ENCODE data around the gene IL25. TPM values are rescaled to one million over a fixed set of nuclear protein-coding genes. Genes with fewer than 3 reads are reported as not detected.

IL25 gene
- total and polyA plus RNA-seq, 4 experiments from 2014 or later: not detected

DNA sequence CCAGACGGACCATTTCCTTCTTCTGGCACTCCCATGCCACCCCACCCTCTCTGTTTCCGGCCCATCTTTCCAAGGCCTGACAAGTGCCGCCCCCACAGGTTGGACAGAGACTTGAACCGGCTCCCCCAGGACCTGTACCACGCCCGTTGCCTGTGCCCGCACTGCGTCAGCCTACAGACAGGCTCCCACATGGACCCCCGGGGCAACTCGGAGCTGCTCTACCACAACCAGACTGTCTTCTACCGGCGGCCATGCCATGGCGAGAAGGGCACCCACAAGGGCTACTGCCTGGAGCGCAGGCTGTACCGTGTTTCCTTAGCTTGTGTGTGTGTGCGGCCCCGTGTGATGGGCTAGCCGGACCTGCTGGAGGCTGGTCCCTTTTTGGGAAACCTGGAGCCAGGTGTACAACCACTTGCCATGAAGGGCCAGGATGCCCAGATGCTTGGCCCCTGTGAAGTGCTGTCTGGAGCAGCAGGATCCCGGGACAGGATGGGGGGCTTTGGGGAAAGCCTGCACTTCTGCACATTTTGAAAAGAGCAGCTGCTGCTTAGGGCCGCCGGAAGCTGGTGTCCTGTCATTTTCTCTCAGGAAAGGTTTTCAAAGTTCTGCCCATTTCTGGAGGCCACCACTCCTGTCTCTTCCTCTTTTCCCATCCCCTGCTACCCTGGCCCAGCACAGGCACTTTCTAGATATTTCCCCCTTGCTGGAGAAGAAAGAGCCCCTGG lies 3.1 kb downstream of the IL25 start:
- no peak overlapping the region for H3K27ac Mint-ChIP-seq
- Histone ChIP-seq H3K27me3 (ENCODE audit: insufficient read depth, low read length) (no peaks in the 10 kb centered on the region), H3K4me1 (ENCODE audit: insufficient read depth, low read length) (no peaks in the 10 kb centered on the region), H3K4me3 (ENCODE audit: low read length in 2 of 2) (no peak overlapping the region), H3K9me3 (ENCODE audit: control insufficient read depth in 1 of 2, low read length in 2 of 2) (no peaks in the 10 kb centered on the region), H3K36me3 (ENCODE audit: insufficient read depth, low read length) (no peaks in the 10 kb centered on the region), H3K27ac (ENCODE audit: low read depth, low read length) (no peak overlapping the region)
- intact Hi-C loops (cut with micrococcal nuclease): no loop called here
- no peaks in the 10 kb centered on the region for H3K4me1 Mint-ChIP-seq
- no peaks in the 10 kb centered on the region for H3K36me3 Mint-ChIP-seq
- POLR2A ChIA-PET (ENCODE audit: partially characterized antibody): interaction anchor here (1.4 kb wide), 1 partner anchor 55 kb away, joined by 3 read pairs; the partner anchor contains the start of gene PABPN1
- H3K27me3 Mint-ChIP-seq: peaks cover 2 to 4% of the 10 kb centered on the region in 2 donors
- DNase-seq: no peak
- CTCF ChIA-PET (ENCODE audit: partially characterized antibody): interaction anchor here (1.0 to 1.7 kb wide), 2 partner anchors 30 to 255 kb away, joined by 3 to 4 read pairs; no protein-coding TSS in a partner anchor
- no peak overlapping the region for H3K4me3 Mint-ChIP-seq
- H3K9me3 Mint-ChIP-seq: no peaks in the 10 kb centered on the region

DNA sequence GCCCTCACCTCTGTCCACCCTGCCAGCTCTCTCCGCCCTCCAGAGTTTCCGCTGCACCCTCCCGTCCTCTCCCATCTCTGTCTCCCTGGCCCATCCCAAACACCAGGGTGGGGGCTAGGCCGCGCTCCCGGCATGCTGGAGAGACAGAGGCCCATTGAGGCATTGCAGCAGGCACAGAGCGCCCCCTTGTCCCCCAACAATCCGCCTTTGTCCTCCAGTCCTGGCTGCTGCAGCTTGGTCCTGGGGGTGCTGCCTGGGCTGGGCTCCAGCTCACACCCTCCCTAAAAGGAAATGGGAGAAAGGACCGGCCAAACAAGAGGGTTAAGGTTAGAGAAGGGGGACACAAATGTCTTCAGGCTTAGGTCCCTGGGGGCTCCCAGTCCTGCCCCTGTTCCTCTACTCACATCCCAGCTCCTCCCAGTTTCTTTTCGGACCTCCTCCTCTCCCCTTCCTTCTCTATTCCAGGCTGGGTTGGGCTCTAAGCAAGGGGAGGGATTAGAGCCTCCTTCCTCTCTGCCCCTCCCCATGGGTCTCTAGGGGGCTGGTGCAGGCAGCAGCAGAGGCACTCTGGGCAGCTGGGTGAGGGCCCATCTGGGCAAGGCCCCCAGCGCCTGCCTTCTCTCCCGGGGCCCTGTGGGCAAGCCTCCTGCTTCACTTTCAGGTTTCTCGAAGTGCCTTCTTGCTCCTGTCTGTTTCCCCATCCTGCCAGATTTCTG lies 4.0 kb downstream of the IL25 start, which contains the start of gene CMTM5:
TSS of gene CMTM5 (plus strand) at position 565 of the 716 bp plus-strand sequence. CDS start 206 bp downstream, outside the sequence.
- H3K4me3 Mint-ChIP-seq: no peak within 1 kb of the TSS
- no peak for DNase-seq
- peak within 1 kb of the TSS in 1 of 7 donors; percentile 55 for H3K27ac Mint-ChIP-seq
- H3K4me1 Mint-ChIP-seq: no peaks in the 10 kb centered on the region
- peaks cover 3 to 4% of the 10 kb centered on the region in 2 donors for H3K27me3 Mint-ChIP-seq
- intact Hi-C loops (cut with micrococcal nuclease): no loop called here
- ChIA-PET POLR2A (ENCODE audit: partially characterized antibody) (interaction anchor here (1.4 to 1.6 kb wide), 2 partner anchors 56 to 74 kb away, joined by 3 to 5 read pairs; partner anchors contain the start of genes PABPN1 and PPP1R3E), CTCF (ENCODE audit: partially characterized antibody) (interaction anchor here (0.8 to 1.7 kb wide), 4 partner anchors 50 to 257 kb away, joined by 3 to 4 read pairs (median 4); no protein-coding TSS in a partner anchor)
- H3K9me3 Mint-ChIP-seq: no peaks in the 10 kb centered on the region
- no peaks in the 10 kb centered on the region for H3K36me3 ChIP-seq (ENCODE audit: insufficient read depth, low read length)
- no peaks in the 10 kb centered on the region for H3K36me3 Mint-ChIP-seq
- H3K4me1 ChIP-seq (ENCODE audit: insufficient read depth, low read length): no peaks in the 10 kb centered on the region
- H3K9me3 ChIP-seq (ENCODE audit: control insufficient read depth in 1 of 2, low read length in 2 of 2): no peaks in the 10 kb centered on the region
- no peak within 1 kb of the TSS for H3K27ac ChIP-seq (ENCODE audit: low read depth, low read length)
- no peak within 1 kb of the TSS for H3K4me3 ChIP-seq (ENCODE audit: low read length in 2 of 2)
- no peaks in the 10 kb centered on the region for H3K27me3 ChIP-seq (ENCODE audit: insufficient read depth, low read length)

DNA sequence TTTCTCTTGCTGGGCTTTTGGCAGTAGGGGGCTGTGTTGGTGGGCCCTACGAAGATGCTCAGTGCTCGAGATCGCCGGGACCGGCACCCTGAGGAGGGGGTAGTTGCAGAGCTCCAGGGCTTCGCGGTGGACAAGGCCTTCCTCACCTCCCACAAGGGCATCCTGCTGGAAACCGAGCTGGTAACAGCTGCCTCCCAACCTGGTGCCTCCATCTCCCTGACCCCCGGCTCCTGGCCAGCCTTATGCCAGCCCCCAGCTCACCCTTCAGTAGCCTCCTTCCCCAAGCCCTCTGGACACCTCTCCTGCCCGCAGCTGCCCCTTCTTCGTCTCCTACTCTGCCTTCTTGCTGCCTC lies 4.6 kb downstream of the IL25 start:
- no peaks in the 10 kb centered on the region for H3K4me1 ChIP-seq (ENCODE audit: insufficient read depth, low read length)
- Mint-ChIP-seq H3K36me3 (no peaks in the 10 kb centered on the region), H3K4me1 (no peaks in the 10 kb centered on the region), H3K4me3 (no peak overlapping the region), H3K27ac (peak overlapping the region in 1 of 7 donors; percentile 55), H3K9me3 (no peaks in the 10 kb centered on the region), H3K27me3 (peaks cover 4% of the 10 kb centered on the region in 2 donors)
- H3K9me3 ChIP-seq (ENCODE audit: control insufficient read depth in 1 of 2, low read length in 2 of 2): no peaks in the 10 kb centered on the region
- intact Hi-C loops (cut with micrococcal nuclease): no loop called here
- H3K4me3 ChIP-seq (ENCODE audit: low read length in 2 of 2): no peak overlapping the region
- no peaks in the 10 kb centered on the region for H3K27me3 ChIP-seq (ENCODE audit: insufficient read depth, low read length)
- POLR2A ChIA-PET (ENCODE audit: partially characterized antibody): interaction anchor here (1.4 to 1.6 kb wide), 2 partner anchors 56 to 74 kb away, joined by 3 to 5 read pairs; partner anchors contain the start of genes PABPN1 and PPP1R3E
- no peak overlapping the region for H3K27ac ChIP-seq (ENCODE audit: low read depth, low read length)
- CTCF ChIA-PET (ENCODE audit: partially characterized antibody): interaction anchor here (1.2 to 1.7 kb wide), 3 partner anchors 99 to 257 kb away, joined by 3 to 4 read pairs (median 4); no protein-coding TSS in a partner anchor
- H3K36me3 ChIP-seq (ENCODE audit: insufficient read depth, low read length): no peaks in the 10 kb centered on the region
- DNase-seq: no peak

DNA sequence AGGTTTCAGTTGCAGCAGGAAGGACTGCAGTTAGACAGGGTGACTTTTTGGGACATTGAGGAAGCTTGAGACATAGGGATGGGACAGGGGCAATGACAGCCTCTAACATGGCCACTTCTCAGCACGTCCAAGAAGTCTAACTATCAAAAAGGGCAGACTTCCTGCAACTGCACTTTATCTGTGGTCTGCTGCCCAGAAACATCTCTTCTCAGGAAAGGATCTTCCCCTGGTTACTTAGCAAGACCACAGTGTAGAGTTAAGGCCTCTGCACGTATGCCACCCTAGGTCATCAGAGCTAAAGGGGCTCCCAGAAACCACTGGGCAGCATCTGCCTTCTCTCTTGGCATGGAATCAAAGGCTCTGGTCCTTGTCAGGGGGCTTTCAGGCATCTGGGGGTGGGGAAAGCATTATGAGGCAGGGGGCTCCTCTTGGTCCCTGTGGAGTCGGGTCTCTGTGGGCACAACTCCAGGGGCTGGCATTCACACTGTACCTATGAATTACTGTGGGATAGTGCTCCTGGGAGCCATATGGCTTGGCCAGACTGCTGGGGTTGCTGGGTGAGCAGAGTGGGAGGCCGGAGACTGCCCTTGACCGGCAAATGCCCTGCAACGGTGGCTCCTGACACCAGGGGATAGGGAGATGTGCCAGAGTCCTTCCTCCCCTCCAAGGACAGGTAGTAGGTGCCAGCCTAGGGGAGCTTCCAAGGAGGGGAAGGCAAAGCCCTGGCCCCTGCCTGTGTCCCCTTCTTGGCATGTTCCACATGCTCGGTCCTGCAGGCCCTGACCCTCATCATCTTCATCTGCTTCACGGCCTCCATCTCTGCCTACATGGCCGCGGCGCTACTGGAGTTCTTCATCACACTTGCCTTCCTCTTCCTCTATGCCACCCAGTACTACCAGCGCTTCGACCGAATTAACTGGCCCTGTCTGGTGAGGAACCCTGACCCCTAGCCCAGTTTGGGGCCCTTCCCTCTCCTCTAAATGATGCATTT lies 5.3 kb downstream of the IL25 start:
- no peaks in the 10 kb centered on the region for H3K27me3 ChIP-seq (ENCODE audit: insufficient read depth, low read length)
- no peak for DNase-seq
- intact Hi-C loops (cut with micrococcal nuclease): no loop called here
- Mint-ChIP-seq H3K36me3 (no peaks in the 10 kb centered on the region), H3K27ac (peak overlapping the region in 1 of 7 donors; percentile 55), H3K27me3 (peaks cover 5 to 8% of the 10 kb centered on the region in 2 donors), H3K4me3 (no peak overlapping the region), H3K9me3 (no peaks in the 10 kb centered on the region), H3K4me1 (no peaks in the 10 kb centered on the region)
- H3K36me3 ChIP-seq (ENCODE audit: insufficient read depth, low read length): no peaks in the 10 kb centered on the region
- POLR2A ChIA-PET (ENCODE audit: partially characterized antibody): interaction anchor here (1.6 kb wide), 1 partner anchor 75 kb away, joined by 5 read pairs; the partner anchor contains the start of gene PPP1R3E
- CTCF ChIA-PET (ENCODE audit: partially characterized antibody): interaction anchor here (0.7 to 2.9 kb wide), 8 partner anchors 8 to 258 kb away, joined by 3 to 36 read pairs (median 4); partner anchors contain the start of gene PABPN1
- H3K27ac ChIP-seq (ENCODE audit: low read depth, low read length): no peak overlapping the region
- no peaks in the 10 kb centered on the region for H3K4me1 ChIP-seq (ENCODE audit: insufficient read depth, low read length)
- H3K4me3 ChIP-seq (ENCODE audit: low read length in 2 of 2): no peak overlapping the region
- no peaks in the 10 kb centered on the region for H3K9me3 ChIP-seq (ENCODE audit: control insufficient read depth in 1 of 2, low read length in 2 of 2)

DNA sequence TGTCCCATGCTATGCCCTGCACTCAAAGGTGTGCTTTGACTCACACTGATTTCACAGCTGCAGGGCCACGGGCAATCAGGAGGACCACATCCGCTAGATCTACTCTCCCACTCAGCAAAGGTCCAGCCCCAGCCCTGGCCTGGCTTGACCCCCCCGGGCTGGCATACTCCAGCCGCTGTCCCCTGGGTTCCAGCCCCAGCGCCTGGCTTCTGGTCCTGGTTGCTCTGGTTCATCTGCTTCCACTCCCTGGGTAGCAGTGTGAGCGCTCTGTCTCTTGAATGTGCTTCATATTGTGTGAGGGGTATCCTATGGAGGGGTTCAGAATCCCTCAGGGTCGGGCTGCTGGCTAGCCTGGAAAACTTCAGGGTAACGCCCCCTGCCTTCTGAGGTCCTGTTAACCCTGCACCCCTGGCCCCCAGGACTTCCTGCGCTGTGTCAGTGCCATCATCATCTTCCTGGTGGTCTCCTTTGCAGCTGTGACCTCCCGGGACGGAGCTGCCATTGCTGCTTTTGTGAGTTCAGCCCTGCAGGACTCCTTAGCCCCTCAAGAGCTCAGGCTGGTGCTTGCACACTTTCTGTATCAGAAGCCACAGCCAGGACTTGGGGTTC lies 6.1 kb downstream of the IL25 start:
- H3K4me1 ChIP-seq (ENCODE audit: insufficient read depth, low read length): no peaks in the 10 kb centered on the region
- H3K4me3 ChIP-seq (ENCODE audit: low read length in 2 of 2): no peak overlapping the region
- H3K36me3 ChIP-seq (ENCODE audit: insufficient read depth, low read length): no peaks in the 10 kb centered on the region
- no peak for DNase-seq
- no peak overlapping the region for H3K4me3 Mint-ChIP-seq
- H3K27ac Mint-ChIP-seq: no peak overlapping the region
- intact Hi-C loops (cut with micrococcal nuclease): no loop called here
- CTCF ChIA-PET (ENCODE audit: partially characterized antibody): interaction anchor here (0.7 to 4.1 kb wide), 10 partner anchors 9 to 258 kb away, joined by 3 to 36 read pairs (median 10); partner anchors contain the start of gene PABPN1
- no peaks in the 10 kb centered on the region for H3K27me3 ChIP-seq (ENCODE audit: insufficient read depth, low read length)
- no peaks in the 10 kb centered on the region for H3K9me3 ChIP-seq (ENCODE audit: control insufficient read depth in 1 of 2, low read length in 2 of 2)
- POLR2A ChIA-PET (ENCODE audit: partially characterized antibody): interaction anchor here (0.8 kb wide), 2 partner anchors 76 to 92 kb away, joined by 3 read pairs; partner anchors contain the start of gene PPP1R3E
- no peaks in the 10 kb centered on the region for H3K9me3 Mint-ChIP-seq
- no peaks in the 10 kb centered on the region for H3K4me1 Mint-ChIP-seq
- H3K27ac ChIP-seq (ENCODE audit: low read depth, low read length): no peak overlapping the region
- H3K36me3 Mint-ChIP-seq: no peaks in the 10 kb centered on the region
- peaks cover 5 to 9% of the 10 kb centered on the region in 2 donors for H3K27me3 Mint-ChIP-seq
